Fibroblast of villous mesenchyme (primary cell): ENCODE results near the gene CYSTM1. TPM values are rescaled to one million over a fixed set of nuclear protein-coding genes. Genes with fewer than 3 reads are reported as not detected.

ENCODE experiments used
- DNase-seq: peaks from one replicate; pipeline ENCODE4 v3.0.0-alpha.2; 2010; ENCODE audit warnings: low read depth
- H3K4me3 ChIP-seq: 2 replicates; pipeline ENCODE4 v1.5.1; 2011; ENCODE audit warnings: low read depth, mild to moderate bottlenecking, low read length
- total RNA-seq: library from RNA; depleted of rRNA; stranded (reverse); fragments of >200 nt; gene quantifications from 2 replicates; pipeline ENCODE4 v1.2.3, GENCODE V29; 2012
- TF ChIP-seq, protein P1 (sequence below): IDR thresholded peaks from 2 replicates; pipeline ENCODE4 v1.5.1; 2012; ENCODE audit warnings: low read depth, mild to moderate bottlenecking, low read length; ENCODE audit not compliant: insufficient read depth

The CYSTM1 gene
- total RNA-seq, 1 donor, result 9.5 TPM

DNA sequence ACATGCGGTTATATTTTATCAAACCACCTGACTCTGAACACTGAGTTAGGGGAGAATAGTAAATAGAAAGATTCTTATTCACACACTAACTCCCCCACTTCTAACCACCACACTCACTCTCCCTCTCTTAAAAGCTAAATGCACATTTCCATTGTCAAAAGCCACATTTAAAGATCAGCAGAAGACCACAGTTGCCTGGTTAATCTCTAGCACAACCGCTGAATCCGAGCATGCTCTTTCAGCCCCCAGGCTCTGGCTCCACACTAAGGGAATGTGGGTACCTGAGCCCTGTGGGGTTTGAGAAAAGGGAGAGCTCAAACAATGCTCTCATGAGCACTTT lies 92.2 kb downstream of the CYSTM1 start:
- no peak for DNase-seq
- TF ChIP-seq, protein P1, sequence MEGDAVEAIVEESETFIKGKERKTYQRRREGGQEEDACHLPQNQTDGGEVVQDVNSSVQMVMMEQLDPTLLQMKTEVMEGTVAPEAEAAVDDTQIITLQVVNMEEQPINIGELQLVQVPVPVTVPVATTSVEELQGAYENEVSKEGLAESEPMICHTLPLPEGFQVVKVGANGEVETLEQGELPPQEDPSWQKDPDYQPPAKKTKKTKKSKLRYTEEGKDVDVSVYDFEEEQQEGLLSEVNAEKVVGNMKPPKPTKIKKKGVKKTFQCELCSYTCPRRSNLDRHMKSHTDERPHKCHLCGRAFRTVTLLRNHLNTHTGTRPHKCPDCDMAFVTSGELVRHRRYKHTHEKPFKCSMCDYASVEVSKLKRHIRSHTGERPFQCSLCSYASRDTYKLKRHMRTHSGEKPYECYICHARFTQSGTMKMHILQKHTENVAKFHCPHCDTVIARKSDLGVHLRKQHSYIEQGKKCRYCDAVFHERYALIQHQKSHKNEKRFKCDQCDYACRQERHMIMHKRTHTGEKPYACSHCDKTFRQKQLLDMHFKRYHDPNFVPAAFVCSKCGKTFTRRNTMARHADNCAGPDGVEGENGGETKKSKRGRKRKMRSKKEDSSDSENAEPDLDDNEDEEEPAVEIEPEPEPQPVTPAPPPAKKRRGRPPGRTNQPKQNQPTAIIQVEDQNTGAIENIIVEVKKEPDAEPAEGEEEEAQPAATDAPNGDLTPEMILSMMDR, result no peak
- no peak overlapping the region for H3K4me3 ChIP-seq

DNA sequence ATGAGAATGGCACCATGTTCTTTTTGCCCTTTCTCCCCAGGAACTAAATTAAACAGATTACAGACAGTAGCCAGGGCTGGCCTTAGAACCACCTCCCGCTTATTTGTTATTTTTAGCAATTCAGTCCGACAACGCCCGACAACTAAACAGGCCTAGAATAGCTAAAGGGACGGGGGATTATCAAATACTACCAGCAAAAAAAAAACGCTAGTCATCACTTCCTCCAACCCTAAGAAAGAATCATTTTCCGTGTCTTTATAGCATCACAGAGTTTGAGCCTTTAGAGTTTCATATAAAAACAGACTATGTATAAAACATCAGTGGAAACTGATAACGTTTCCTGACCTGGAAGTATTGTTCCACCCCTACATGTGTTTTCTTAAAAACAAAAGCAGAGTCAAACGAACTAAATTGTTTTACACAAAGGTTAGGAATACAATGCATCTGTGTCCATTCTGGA lies 92.6 kb downstream of the CYSTM1 start:
- no peak overlapping the region for H3K4me3 ChIP-seq
- TF ChIP-seq, protein P1, result no peak
- DNase-seq, result no peak

DNA sequence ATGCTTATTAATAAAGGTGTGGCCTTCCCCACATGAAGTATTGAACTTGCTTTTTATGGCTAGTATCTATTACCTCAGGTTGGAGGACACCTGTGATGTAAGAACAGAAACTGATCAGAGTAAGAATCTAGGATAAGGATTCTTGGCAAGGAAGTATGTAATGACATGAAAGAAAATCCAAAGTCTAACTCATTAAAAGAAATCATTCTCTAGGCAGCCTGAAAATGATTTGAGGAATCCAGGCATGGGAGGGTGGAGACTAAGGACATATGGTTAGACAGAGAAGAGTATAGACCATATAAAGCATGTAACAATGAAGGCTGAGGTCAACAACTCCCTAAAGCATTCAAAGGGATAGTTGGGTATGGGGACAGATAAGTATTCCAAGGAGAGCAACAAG lies 95.0 kb downstream of the CYSTM1 start:
- DNase-seq, result no peak
- TF ChIP-seq, protein P1, result no peak
- H3K4me3 ChIP-seq, result no peak overlapping the region

DNA sequence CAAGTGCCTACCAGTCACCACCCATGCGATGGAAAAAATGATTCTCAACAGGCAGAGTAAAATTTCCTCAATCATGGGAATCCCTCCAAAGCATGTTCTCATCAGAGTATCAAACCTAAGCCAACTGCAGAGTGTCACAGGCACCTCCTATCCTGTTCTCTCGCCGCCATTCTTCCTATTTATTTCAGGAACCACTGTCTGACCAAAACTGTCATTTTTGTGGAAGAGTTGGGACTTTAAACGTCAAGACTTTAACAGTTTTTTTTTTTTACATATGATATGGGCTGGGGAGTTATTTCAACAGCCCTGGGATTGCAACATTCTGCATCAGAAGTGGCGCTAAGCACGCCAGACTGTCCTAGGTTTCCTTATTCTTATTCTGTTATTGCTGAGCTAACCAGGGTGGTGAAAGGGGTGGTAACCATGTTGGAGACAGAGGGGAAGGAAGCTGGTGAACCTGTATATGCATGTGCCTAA lies 98.5 kb downstream of the CYSTM1 start:
- TF ChIP-seq, protein P1, result no peak
- peak; percentile 68 for DNase-seq
- no peak overlapping the region for H3K4me3 ChIP-seq

DNA sequence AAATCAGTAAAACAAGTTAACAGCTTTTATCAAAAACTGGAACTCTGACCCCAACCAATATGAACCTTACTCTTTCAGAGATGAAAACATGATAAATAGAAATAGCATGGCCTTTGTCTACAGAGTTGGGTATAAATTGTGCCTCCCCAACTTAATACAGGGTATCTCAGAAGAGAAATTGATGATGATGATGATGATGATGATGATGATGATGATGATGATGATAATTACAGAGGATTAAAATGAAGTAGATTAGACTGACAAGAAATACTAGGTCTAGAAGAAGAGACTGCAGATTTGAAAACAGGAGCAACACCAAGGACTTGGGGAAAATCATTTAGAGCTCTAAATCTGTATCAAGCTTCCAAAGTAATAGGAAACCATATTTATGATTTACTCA lies 100.8 kb downstream of the CYSTM1 start:
- no peak for DNase-seq
- TF ChIP-seq, protein P1, result no peak
- no peak overlapping the region for H3K4me3 ChIP-seq

DNA sequence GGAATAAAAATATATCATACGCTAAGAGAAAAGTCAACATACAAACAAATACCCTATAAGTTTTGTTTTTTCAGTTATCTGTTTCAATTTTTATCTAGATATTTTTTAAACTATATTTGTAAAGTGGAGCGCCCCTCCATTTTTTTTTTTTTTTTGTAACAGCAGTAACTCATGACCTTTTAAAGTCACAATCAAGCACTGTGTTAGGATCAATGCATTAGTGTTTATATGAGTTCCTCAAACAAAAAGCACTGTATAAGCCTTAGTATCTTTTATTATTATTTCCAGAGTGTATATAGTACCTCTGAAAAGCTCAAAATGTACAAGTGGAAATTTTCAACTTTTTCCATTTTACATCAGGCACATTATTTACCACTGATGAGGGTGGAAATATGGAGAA lies 107.3 kb downstream of the CYSTM1 start:
- TF ChIP-seq, protein P1, result no peak
- no peak overlapping the region for H3K4me3 ChIP-seq
- no peak for DNase-seq

DNA sequence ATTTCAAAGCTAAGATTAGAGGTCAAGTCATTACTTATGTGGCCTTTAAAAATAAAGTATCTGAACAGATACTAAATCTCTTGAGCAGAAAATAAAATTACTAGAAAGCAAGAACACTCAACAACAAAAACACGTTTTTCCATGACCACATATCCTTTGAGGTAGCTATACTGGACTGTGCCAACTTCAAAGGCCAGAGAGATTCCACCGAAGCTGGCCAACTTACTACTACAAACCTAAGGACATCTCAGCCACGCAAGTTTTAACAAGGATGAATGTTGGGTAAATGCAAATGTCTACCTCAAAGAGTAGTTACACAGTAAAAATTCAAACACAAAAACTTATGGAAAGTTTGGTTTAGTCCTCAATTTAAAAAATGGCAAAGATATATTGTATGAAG lies 109.0 kb downstream of the CYSTM1 start:
- TF ChIP-seq, protein P1, result no peak

More for the DNA sequence above, 109.0 kb downstream of the CYSTM1 start:
- DNase-seq, result no peak
- no peak overlapping the region for H3K4me3 ChIP-seq
